A549 (cell line): Measurements from ENCODE around the gene SFI1. TPM values are rescaled to one million over a fixed set of nuclear protein-coding genes. Genes with fewer than 3 reads are reported as not detected.

Experiments used
- ATAC-seq, 2 experiments: fragments of 200-7000 bp in 1 of 2; fragments of >200 bp in 1 of 2; cut with Nextera tagmentation in 1 of 2; cut with Tn5 transposase in 1 of 2; 3 replicates each; pipeline versions ENCODE4 v1.8.0 to v1.9.1; 2018 to 2020; ENCODE audit warnings: mild to moderate bottlenecking in 1 of 2, moderate library complexity in 1 of 2
- CTCF ChIA-PET: fragments of 300-600 bp; sonication (Branson Sonifier 250); formaldehyde crosslinking; extraction: SDS; loops from one replicate; lab custom pipeline; 2021; ENCODE audit warnings: antibody characterized with exemption, inconsistent platforms; lab: Yijun Ruan, JAX
- POLR2A ChIA-PET: fragments of 350-600 bp; formaldehyde crosslinking; extraction: SDS; loops from one replicate; lab custom pipeline; 2021; ENCODE audit warnings: antibody characterized with exemption, inconsistent platforms; lab: Yijun Ruan, JAX
- DNase-seq, 2 experiments: peaks; one replicate each; pipeline versions ENCODE4 v3.0.0 to v3.0.0-alpha.2; 2011 to 2016; ENCODE audit warnings: low read depth in 1 of 2, low spot score in 1 of 2
- FAIRE-seq: peaks from 2 replicates; lab custom pipeline; 2011; peaks lifted over from hg19 to GRCh38; lab: Jason Lieb, UNC
- H3K27ac ChIP-seq, 2 experiments: fragments of >200 bp; sonication (Bioruptor Twin); formaldehyde crosslinking; 3 replicates each; pipeline ENCODE4 v1.5.1; 2016 to 2017
- H3K4me1 ChIP-seq: fragments of >200 bp; sonication (Bioruptor Twin); formaldehyde crosslinking; 3 replicates; pipeline ENCODE4 v1.6.1; 2016
- H3K4me2 ChIP-seq: fragments of >200 bp; sonication (Bioruptor Twin); formaldehyde crosslinking; 3 replicates; pipeline ENCODE4 v1.6.1; 2016
- H3K4me3 ChIP-seq: fragments of >200 bp; sonication (Bioruptor Twin); formaldehyde crosslinking; 3 replicates; pipeline ENCODE4 v1.5.1; 2016
- H3K9me3 ChIP-seq: fragments of >200 bp; sonication (Bioruptor Twin); formaldehyde crosslinking; 3 replicates; pipeline ENCODE4 v1.6.1; 2016
- ATOH8 ChIP-seq: fragments of 250-450 bp; sonication (Bioruptor Pico); IDR thresholded peaks from 2 replicates; pipeline ENCODE4 v1.5.0; 2020; ENCODE audit warnings: low read depth, mild to moderate bottlenecking, moderate library complexity
- BCL3 ChIP-seq: fragments of >200 bp; sonication (Bioruptor Twin); formaldehyde crosslinking; IDR thresholded peaks from 3 replicates; pipeline ENCODE4 v1.6.1; 2016
- CBX8 ChIP-seq: fragments of 200-600 bp; sonication (generic); IDR thresholded peaks from 2 replicates; pipeline ENCODE4 v1.6.1; 2016
- CEBPB ChIP-seq, 2 experiments: fragments of >200 bp in 1 of 2; sonication (Bioruptor Twin) in 1 of 2; formaldehyde crosslinking in 1 of 2; IDR thresholded peaks; 2 replicates each; pipeline ENCODE4 v1.6.1; 2012 to 2016
- CHD4 ChIP-seq: fragments of 200-600 bp; sonication (generic); IDR thresholded peaks from 2 replicates; pipeline ENCODE4 v1.6.1; 2016; ENCODE audit warnings: antibody characterized with exemption, mild to moderate bottlenecking, borderline replicate concordance
- E2F6 ChIP-seq: IDR thresholded peaks from 2 replicates; pipeline ENCODE4 v1.6.1; 2012; ENCODE audit warnings: low read depth, borderline replicate concordance
- EHF ChIP-seq: fragments of 250-450 bp; sonication (Bioruptor Pico); IDR thresholded peaks from 2 replicates; pipeline ENCODE4 v1.5.0; 2020; ENCODE audit warnings: mild to moderate bottlenecking
- FOSB ChIP-seq: fragments of 250-450 bp; sonication (Bioruptor Pico); IDR thresholded peaks from 2 replicates; pipeline ENCODE4 v1.5.0; 2020; ENCODE audit warnings: mild to moderate bottlenecking, moderate library complexity
- HES2 ChIP-seq: fragments of >200 bp; sonication (Bioruptor Twin); formaldehyde crosslinking; IDR thresholded peaks from 2 replicates; pipeline ENCODE4 v1.6.1; 2016
- HOXA7 ChIP-seq: fragments of 250-450 bp; sonication (Bioruptor Pico); IDR thresholded peaks from 2 replicates; pipeline ENCODE4 v1.5.0; 2020; ENCODE audit warnings: mild to moderate bottlenecking, moderate library complexity
- MAFK ChIP-seq: fragments of 450-650 bp; IDR thresholded peaks from 2 replicates; pipeline ENCODE4 v1.6.1; 2014; ENCODE audit not compliant: partially characterized antibody
- MAX ChIP-seq: IDR thresholded peaks from 2 replicates; pipeline ENCODE4 v1.6.1; 2012
- MAZ ChIP-seq: fragments of 150-350 bp; IDR thresholded peaks from 2 replicates; pipeline ENCODE4 v1.6.1; 2014; ENCODE audit warnings: antibody characterized with exemption, low read depth, low read length, borderline replicate concordance
- MYC ChIP-seq: IDR thresholded peaks from 2 replicates; pipeline ENCODE4 v1.6.1; 2012; ENCODE audit warnings: mild to moderate bottlenecking, inconsistent platforms, low read length, improper control_type of control experiment, borderline replicate concordance
- NR3C1 ChIP-seq: fragments of >200 bp; sonication (Bioruptor Twin); formaldehyde crosslinking; IDR thresholded peaks from 3 replicates; pipeline ENCODE4 v1.6.1; 2017
- POLR2A ChIP-seq: IDR thresholded peaks from 2 replicates; pipeline ENCODE4 v1.6.1; 2012; ENCODE audit warnings: mild to moderate bottlenecking, low read length
- RFX5 ChIP-seq: fragments of 450-650 bp; IDR thresholded peaks from 2 replicates; pipeline ENCODE4 v1.7.1; 2014; ENCODE audit warnings: antibody characterized with exemption, mild to moderate bottlenecking, moderate library complexity
- TFCP2L1 ChIP-seq: fragments of 250-450 bp; sonication (Bioruptor Pico); IDR thresholded peaks from 2 replicates; pipeline ENCODE4 v1.5.0; 2021; ENCODE audit warnings: mild to moderate bottlenecking
- TP53 ChIP-seq: fragments of 250-450 bp; sonication (Bioruptor Pico); IDR thresholded peaks from 2 replicates; pipeline ENCODE4 v1.5.0; 2021; ENCODE audit warnings: mild to moderate bottlenecking, moderate library complexity
- ZNF302 ChIP-seq: fragments of 250-450 bp; sonication (Bioruptor Pico); IDR thresholded peaks from 2 replicates; pipeline ENCODE4 v1.9.0; 2021; ENCODE audit warnings: inconsistent platforms, mild to moderate bottlenecking, moderate library complexity
- WGBS: methylation state at CpG from one replicate; pipeline ENCODE4 v1.1.6; 2017; ENCODE audit errors: missing lambda C conversion rate; 5-methylcytosine and 5-hydroxymethylcytosine counted together
- polyA plus RNA-seq, 4 experiments: library from polyadenylated mRNA; depleted of rRNA in 3 of 4; stranded (reverse); fragments of >200 nt; fragmentation: RNase III in 1 of 4; extraction: RNeasy Plus Mini Kit Qiagen cat#74134 plus additional on column Dnase treatment in 1 of 4; gene quantifications; 2 replicates in 3 of 4; 3 replicates in 1 of 4; pipeline ENCODE4 v1.2.3, GENCODE V29; 2011 to 2017

SFI1 gene
- polyA plus RNA-seq, 2 of the 4 experiments (the other 2 are of a cell fraction) = 6.8 to 17.9 TPM

GRCh38 chr22:31448382-31448781, 48.0 kb upstream of the SFI1 start:
- TF ChIP-seq TP53 (no peak), E2F6 (no peak), ZNF302 (CRISPR knock-in tag) (no peak), MAX (no peak)
- ChIA-PET POLR2A (no interaction called here), CTCF (interaction anchor here (1.7 kb wide), 1 partner anchor 11 kb away, joined by 4 read pairs; no protein-coding TSS in a partner anchor)
- H3K4me2 ChIP-seq = no peak overlapping the region
- DNase-seq (no peak), ATAC-seq (no peak), FAIRE-seq (no peak)
- no peak overlapping the region for H3K27ac ChIP-seq
- WGBS = 89% methylated on average over 2 of the region's 2 CpGs
- no peak overlapping the region for H3K4me3 ChIP-seq
- no peaks in the 10 kb centered on the region for H3K9me3 ChIP-seq
- H3K4me1 ChIP-seq = no peaks in the 10 kb centered on the region

GRCh38 chr22:31449506-31449905, 46.8 kb upstream of the SFI1 start:
- no peaks in the 10 kb centered on the region for H3K9me3 ChIP-seq
- FAIRE-seq = no peak
- no peak overlapping the region for H3K4me2 ChIP-seq
- 94% methylated on average over 4 of the region's 4 CpGs for WGBS
- CTCF ChIA-PET = no interaction called here
- no peak for TF ChIP-seq EHF (CRISPR knock-in tag)
- TF ChIP-seq MAFK = no peak
- TF ChIP-seq RFX5 = no peak
- TF ChIP-seq NR3C1 = no peak
- TF ChIP-seq CHD4 = no peak
- no peak for TF ChIP-seq HES2
- no peak for TF ChIP-seq CBX8
- TF ChIP-seq BCL3 = no peak
- no peak for TF ChIP-seq FOSB (CRISPR knock-in tag)
- no peak for TF ChIP-seq CEBPB (IDR thresholded peaks at IDR 0.05)
- TF ChIP-seq E2F6 = no peak
- TF ChIP-seq POLR2A = no peak
- no peak for TF ChIP-seq MYC
- TF ChIP-seq ATOH8 (CRISPR knock-in tag) = no peak
- no peak for TF ChIP-seq TFCP2L1 (CRISPR knock-in tag)
- TF ChIP-seq HOXA7 = no peak
- TF ChIP-seq MAZ = no peak
- DNase-seq = no peak
- no peak overlapping the region for H3K27ac ChIP-seq
- H3K4me3 ChIP-seq = no peak overlapping the region
- POLR2A ChIA-PET = no interaction called here
- no peaks in the 10 kb centered on the region for H3K4me1 ChIP-seq
- ATAC-seq = no peak
